Kidney glomerular epithelial cell (primary cell): ENCODE results near the gene ADAM22.

Source experiments
- DNase-seq: peaks from one replicate; lab custom pipeline; 2025; lab: John Stamatoyannopoulos, UW

The ADAM22 gene

DNA sequence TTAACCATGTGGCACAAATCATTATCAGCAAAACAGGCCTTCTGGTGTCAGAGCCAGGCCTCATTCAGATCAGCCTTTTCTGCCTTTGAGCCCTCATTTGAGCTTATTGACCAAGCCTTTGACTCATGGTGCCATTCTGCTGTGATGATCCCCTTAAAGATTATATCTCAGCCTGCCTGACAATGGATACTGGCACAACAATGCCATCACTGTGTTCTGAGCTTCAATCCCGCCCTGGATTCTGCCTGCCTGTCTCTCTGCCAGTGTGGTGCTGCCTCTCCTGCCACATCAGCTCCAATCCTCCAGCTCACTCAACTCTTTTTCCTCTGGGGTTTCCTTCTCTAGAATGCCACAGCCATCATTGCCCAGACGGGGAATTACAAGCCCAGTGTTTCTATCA lies 233.2 kb downstream of the ADAM22 start:
- DNase-seq = no peak

DNA sequence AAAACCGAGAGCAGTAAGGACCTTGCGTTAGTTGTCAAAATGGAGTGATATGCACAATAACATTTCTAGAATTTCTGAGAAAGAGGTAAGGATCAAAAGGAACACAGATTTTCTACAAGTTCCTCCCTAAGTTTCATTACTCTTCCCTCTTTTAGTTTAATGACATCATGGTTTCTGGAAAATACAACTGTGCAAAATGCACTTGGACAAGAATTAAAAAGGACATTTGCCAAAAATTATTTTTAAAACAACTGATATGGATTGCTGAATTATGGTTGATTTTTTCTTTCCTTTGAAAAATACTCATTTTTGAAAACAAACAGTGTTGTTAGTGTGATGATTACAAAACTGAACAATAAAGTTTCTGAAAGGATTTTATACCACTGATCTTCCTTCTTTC lies 233.7 kb downstream of the ADAM22 start:
- no peak for DNase-seq

DNA sequence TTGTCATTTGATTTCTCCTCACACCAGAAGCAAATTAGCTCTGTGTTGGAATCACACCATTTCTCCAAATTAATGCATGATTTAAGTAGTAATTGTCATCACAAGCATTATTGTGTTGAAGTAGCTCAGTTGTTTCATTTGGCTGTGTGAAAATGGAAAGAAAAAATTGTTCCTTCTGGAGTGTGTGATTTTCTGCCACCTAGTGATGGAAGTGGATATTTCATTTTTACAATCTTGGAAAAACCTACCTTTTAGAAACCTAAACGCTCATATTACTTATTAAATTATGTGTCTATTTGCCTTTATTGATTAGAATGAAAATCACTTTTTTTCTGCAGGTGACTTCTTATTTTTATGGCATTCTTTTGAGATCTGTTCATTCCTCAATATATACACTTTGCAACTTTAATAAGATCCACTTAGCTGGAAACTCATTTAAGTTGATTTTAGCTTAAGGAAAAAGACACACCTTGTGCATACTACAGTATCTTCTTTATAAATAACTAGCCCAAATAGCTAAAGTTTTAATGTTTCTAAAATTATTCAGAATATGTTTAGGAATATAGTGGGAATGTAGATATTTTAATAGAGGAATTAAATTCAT lies 235.8 kb downstream of the ADAM22 start:
- peak; percentile 18 for DNase-seq

- DNase-seq = no peak
These were observed 238.8 kb downstream of the ADAM22 start for GRCh38 chr7:88172842-88173241.

GRCh38 chr7:88176190-88176589 lies 242.1 kb downstream of the ADAM22 start:
- DNase-seq = no peak

- DNase-seq = no peak
These were observed 249.0 kb downstream of the ADAM22 start for GRCh38 chr7:88183051-88183450.

DNA sequence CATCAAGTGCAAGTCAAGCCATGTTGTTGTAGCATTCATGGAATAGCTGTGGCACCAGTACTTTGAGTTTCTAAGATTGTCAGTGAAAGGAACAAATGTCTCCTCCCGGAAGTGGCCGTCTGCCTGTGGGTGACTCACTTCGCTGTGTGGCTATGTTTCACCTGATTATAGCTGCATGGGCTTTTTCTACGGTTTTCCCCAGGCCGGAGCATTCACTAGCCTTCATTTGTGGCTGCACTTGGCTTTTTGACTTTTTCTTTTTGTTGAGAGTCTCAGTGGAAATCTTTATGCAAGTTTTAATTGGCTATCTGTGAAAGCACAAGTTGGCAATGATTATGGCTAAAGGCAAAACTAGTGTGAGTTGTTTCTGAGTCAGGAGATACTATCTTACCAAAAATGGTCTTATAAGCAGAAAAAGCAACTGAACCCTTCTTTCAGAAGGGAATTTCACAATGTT lies 250.8 kb downstream of the ADAM22 start:
- no peak for DNase-seq

GRCh38 chr7:88185650-88186049 lies 251.6 kb downstream of the ADAM22 start:
- DNase-seq = no peak

- DNase-seq = no peak
These were observed 257.9 kb downstream of the ADAM22 start for GRCh38 chr7:88191911-88192310.

DNA sequence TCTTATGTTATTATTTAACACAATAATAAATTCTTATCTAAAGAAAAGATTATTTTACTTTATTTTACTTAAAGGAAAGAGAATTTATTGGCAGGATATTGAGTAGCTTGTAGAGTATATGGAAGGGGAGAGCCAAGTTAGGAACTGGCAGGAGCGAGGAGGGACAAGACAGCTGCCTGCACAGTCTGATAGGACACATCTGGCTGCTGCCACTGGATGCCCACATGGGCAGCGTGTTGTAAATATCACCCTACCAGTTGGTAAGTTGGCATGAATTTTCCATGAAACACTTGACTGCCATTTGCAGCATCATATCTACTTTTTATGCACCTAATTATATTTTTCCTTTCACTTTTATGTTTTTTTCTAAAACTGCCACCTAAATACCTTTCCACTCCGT lies 266.2 kb downstream of the ADAM22 start:
- DNase-seq = no peak

DNA sequence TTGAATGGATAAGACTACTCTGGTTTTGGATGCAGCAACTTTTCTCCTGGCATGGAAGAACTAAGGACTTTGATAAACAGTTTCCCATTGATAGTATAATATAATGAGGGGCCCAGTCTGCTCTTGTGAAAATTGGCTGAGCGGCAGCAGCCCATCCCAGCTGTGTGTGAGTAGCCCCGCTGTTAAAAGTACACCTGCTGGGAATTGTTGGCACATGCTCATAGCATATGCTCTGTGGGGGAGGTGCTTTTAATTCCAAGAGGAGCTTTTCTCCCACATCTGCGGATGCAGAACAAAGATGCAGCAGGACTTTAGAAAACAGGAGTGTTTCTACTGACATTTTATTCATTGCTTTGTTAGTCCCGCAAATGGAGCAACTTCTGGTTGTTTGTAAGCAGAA lies 266.7 kb downstream of the ADAM22 start:
- DNase-seq = no peak

- no peak for DNase-seq
These were observed 267.3 kb downstream of the ADAM22 start for GRCh38 chr7:88201305-88201704.

- no peak for DNase-seq
These were observed 268.2 kb downstream of the ADAM22 start for GRCh38 chr7:88202278-88202677.

DNA sequence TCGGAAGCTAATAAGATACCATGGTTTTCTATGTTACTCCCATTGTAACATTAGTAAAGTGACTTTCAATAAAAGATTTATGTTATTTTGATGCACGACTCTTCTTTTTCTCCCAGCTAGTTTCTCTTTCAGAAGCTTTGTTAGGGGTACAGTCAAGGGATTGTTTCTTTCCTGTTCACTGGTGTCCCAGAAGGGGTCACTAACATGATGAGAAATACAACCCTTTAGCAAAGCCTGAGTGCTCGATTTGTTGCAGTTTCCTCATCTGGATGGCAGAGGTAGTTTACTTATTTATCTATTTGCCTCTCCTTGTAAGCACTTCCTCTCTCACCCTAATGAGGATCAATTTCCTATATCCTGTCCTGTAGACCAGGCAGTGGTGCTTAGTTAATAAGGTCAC lies 268.7 kb downstream of the ADAM22 start:
- no peak for DNase-seq

GRCh38 chr7:88203401-88203800 lies 269.4 kb downstream of the ADAM22 start:
- DNase-seq = no peak

DNA sequence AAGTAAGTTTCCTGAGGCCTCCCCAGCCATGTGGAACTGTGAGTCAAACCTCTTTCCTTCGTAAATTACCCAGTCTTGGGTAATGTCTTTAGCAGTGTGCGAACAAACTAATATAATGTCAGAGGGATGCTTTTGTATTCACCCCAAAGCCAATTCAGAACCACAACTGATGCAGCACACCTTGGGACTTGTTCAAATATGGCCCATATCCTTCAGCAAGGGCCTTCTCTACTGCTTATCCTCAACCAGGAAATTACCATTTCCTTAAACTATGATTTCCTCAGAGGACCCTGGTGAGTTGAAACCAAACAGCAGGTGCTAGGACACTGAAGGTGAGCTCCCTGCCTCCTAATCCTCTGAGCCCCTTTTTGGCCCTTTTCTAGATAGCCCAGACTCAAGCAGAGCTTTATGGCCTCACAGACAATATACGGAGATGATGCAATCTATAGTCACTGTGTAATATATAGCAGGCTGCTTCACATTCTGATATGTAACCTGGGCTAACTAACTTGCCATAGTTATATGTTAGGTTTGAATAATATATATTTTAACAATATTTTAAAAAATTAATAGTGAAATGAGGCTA lies 270.6 kb downstream of the ADAM22 start:
- DNase-seq = no peak

GRCh38 chr7:88205179-88205578 lies 271.1 kb downstream of the ADAM22 start:
- no peak for DNase-seq

- no peak for DNase-seq
These were observed 272.2 kb downstream of the ADAM22 start for GRCh38 chr7:88206254-88206653.

DNA sequence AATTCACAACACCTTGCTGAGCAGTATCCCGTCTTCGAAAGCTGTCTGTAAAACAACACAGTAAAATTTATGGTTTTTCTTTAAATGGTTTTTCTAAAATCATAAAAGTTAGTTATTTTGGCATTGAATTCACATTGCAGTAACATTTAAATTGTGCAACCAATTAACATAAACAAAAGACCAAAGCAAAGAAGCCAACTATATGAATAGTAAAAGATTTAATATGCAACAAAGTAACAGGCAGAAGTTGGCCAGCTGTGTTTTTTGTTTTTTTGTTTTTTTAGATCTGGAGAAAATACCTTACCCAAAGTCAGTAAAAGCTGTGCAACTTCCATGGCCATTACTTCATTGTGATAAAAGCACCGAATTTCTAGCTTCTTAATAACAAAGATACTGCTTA lies 274.5 kb downstream of the ADAM22 start:
- no peak for DNase-seq

DNA sequence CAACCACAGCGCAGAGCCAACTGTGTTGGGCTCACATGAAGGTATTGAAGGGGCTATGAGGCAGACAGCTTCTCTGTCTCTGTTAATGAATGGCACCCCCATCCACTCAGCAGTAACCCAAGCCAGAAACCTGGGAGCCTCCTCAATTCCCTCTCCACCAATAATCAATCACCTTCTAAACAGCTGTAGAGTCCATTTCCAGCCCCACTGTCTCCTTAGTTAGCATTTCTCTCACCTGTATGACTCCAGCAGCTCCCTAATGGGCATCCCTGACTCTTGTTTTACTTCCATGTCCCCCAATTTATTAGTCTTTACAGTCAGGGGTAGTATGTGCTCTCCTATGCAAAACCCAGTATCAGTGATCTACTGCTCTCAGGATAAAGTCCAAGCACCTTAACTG lies 278.9 kb downstream of the ADAM22 start:
- no peak for DNase-seq

DNA sequence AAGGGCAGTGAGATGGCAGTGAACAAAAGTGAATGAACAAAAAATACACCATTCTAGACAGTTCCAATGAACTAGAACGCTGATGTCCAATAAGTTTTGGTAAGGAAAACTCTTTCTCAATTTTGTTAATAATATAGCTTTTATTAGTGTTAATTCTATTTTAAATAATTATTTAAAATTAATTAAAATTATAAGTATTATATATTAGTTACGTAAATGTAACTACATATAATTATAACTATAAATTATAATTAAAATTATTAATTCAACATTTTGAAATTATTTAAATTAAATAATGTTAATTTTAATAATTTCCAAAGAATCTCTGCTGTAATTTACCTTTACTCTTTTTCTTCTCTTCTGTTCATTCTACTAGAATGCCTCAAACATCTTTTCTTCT lies 280.4 kb downstream of the ADAM22 start:
- DNase-seq = no peak

DNA sequence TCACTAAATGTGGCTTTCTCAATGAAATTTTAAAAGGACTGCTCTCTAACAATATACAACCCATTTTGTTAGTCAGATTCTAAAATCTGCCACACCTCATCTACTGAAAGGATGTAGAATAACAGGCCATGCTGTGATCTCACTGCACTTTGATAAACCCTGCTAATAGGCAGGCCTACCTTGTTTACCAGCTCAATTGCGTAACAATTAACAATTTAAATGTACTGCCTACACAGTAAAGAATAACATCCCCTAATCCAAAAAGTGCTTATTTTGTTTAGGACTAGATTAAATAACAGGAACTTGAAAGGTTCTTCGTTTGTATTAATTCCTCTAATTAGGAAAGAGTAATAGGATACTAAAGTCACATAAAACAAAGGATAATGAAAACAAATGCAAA lies 281.2 kb downstream of the ADAM22 start:
- DNase-seq = no peak

DNA sequence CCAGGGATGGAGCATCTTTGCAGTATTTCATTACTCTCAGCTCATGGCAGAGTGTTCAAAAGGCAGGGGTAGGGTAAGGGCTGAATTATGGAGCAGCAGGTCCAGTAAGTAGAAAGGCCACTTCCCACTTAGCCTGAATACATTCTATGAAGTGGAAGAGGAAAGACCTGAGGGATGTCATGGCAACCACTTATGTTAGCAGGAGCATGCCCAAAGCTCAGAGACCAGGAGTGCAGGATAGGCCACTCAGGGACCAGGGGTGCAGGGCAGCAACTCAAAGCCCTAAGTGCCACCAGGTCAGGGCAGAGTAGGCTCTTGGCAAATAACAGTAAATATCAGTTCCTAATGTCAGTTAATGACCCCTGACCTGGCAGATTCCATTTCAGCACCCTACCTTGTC lies 282.2 kb downstream of the ADAM22 start:
- no peak for DNase-seq
